HAP-1 (cell line): Measurements from ENCODE around the gene UPB1.

ENCODE experiments used
- DNase-seq, 2 experiments: peaks; one replicate each; pipeline ENCODE4 v3.0.0-alpha.2; 2016 to 2020; ENCODE audit warnings: low spot score in 2 of 2
- H3K27me3 ChIP-seq: fragments of 250-450 bp; sonication (Bioruptor Pico); 2 replicates; pipeline ENCODE4 v1.5.1; 2020; ENCODE audit warnings: low read depth, mild to moderate bottlenecking, moderate library complexity
- H3K36me3 ChIP-seq: fragments of 250-450 bp; sonication (Bioruptor Pico); replicated peaks from 2 replicates; pipeline ENCODE4 v1.5.1; 2020; ENCODE audit warnings: mild to moderate bottlenecking
- H3K4me1 ChIP-seq: fragments of 250-450 bp; sonication (Bioruptor Pico); 2 replicates; pipeline ENCODE4 v1.5.1; 2020; ENCODE audit warnings: mild to moderate bottlenecking
- H3K4me3 ChIP-seq: fragments of 250-450 bp; sonication (Bioruptor Pico); 2 replicates; pipeline ENCODE4 v1.5.1; 2020; ENCODE audit warnings: mild to moderate bottlenecking, moderate library complexity
- H3K9me3 ChIP-seq: fragments of 250-450 bp; sonication (Bioruptor Pico); 2 replicates; pipeline ENCODE4 v1.5.1; 2020; ENCODE audit warnings: mild to moderate bottlenecking, moderate library complexity
- in situ Hi-C: fragments of 300-500 bp; cut with MboI; formaldehyde crosslinking; loops from 3 replicates; pipeline ENCODE4 v1.14.3; 2020; ENCODE audit warnings: low sequenced_read_pairs, inconsistent platforms, mixed read lengths

The UPB1 gene

DNA sequence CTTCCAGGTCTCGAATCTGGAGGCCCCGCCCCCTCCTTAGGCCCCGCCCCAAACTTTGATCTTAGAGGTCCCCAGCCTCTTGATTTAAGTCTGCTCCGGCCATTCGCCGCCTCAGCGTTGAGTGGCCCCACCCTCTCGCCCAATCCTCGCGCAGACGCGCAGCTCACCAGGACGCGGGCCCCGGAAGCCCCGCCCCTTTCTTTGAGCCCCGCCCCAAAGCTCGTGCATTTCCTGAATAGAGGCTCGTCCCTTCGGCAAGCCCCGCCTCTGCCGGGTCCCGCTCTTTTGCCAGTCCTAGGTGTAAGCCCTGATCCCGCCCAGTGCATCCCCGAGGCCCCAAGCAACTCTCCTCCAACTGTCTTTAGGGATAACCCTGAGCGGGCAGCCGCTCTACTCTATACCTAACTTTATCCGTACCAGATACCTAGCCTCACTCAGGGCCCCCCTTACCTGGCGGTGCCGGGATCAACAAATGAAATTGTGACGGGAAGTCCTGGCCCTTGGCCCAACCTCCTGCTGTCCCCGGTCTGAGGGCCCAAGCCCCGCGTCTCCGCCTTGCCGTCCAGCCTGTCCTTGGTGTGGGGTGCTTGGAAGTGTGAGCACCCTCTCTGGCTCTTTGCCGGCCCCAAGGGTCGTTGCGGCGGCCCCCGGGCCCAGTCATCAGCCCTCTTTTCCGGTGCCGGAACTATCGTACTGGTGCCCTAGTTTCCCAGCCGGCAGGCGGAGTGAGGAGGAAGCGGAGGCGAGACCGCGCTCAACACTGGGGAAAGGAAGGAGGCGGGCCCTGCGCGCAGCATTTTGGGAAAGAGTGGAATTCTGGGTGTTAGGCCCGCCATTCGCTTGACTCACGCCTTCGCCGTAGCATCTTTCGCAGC is 60.3 kb downstream of the UPB1 start, which contains the start of gene SNRPD3:
TSS of gene SNRPD3 (plus strand) at position 835 of the 875 bp plus-strand sequence. CDS start 1,676 bp downstream, outside the sequence.
- DNase-seq: peak; percentile 94 to 100
- in situ Hi-C loops: no loop called here
- H3K4me3 ChIP-seq: peak within 1 kb of the TSS; percentile 82
- peaks cover 25% of the 10 kb centered on the region for H3K36me3 ChIP-seq
- H3K4me1 ChIP-seq: peaks cover 2% of the 10 kb centered on the region; the same call in 1 of the 2 replicates
- H3K9me3 ChIP-seq: no peaks in the 10 kb centered on the region
- no peaks in the 10 kb centered on the region for H3K27me3 ChIP-seq

DNA sequence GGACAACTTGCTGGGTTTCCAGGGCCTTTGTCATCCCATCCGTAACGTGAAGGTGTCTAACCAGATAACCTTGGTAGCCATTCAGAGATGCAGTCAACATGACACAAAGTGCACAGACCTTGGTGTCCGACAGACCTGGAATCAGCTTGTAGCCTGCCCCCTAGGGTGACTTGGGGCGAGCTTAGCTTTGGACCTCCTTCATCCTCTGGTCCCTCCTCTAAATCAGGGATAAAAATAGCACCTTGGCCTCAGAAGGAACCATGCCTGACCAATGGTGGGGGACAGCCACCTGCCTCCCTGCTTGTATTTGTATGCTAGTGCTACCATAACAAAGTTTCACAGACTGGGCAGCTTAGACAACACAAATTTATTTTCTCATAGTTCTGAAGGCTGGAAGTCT is 64.3 kb downstream of the UPB1 start:
- DNase-seq: no peak
- in situ Hi-C loops: no loop called here
- Histone ChIP-seq H3K36me3 (peaks cover 55% of the 10 kb centered on the region), H3K4me3 (no peak overlapping the region), H3K9me3 (no peaks in the 10 kb centered on the region), H3K4me1 (peaks cover 2% of the 10 kb centered on the region; the same call in 1 of the 2 replicates), H3K27me3 (no peaks in the 10 kb centered on the region)

- no peak for DNase-seq
- no peaks in the 10 kb centered on the region for H3K9me3 ChIP-seq
- peaks cover 76% of the 10 kb centered on the region for H3K36me3 ChIP-seq
- no peak overlapping the region for H3K4me3 ChIP-seq
- H3K27me3 ChIP-seq: no peaks in the 10 kb centered on the region
- no peaks in the 10 kb centered on the region; the same call in 1 of the 2 replicates for H3K4me1 ChIP-seq
- in situ Hi-C loops: no loop called here
Measured at GRCh38 chr22:24563246-24563645, 68.1 kb downstream of the UPB1 start.

GRCh38 chr22:24564376-24565058 is 69.4 kb downstream of the UPB1 start:
- H3K9me3 ChIP-seq: no peaks in the 10 kb centered on the region
- H3K27me3 ChIP-seq: no peaks in the 10 kb centered on the region
- no peak overlapping the region for H3K4me3 ChIP-seq
- H3K36me3 ChIP-seq: peaks cover 74% of the 10 kb centered on the region
- in situ Hi-C loops: no loop called here
- DNase-seq: no peak
- H3K4me1 ChIP-seq: no peaks in the 10 kb centered on the region; the same call in 1 of the 2 replicates

- no peaks in the 10 kb centered on the region; the same call in 1 of the 2 replicates for H3K4me1 ChIP-seq
- in situ Hi-C loops: no loop called here
- DNase-seq: no peak
- H3K9me3 ChIP-seq: no peaks in the 10 kb centered on the region
- H3K36me3 ChIP-seq: peaks cover 76% of the 10 kb centered on the region
- no peaks in the 10 kb centered on the region for H3K27me3 ChIP-seq
- no peak overlapping the region for H3K4me3 ChIP-seq
Measured at GRCh38 chr22:24565077-24565476, 69.9 kb downstream of the UPB1 start.

DNA sequence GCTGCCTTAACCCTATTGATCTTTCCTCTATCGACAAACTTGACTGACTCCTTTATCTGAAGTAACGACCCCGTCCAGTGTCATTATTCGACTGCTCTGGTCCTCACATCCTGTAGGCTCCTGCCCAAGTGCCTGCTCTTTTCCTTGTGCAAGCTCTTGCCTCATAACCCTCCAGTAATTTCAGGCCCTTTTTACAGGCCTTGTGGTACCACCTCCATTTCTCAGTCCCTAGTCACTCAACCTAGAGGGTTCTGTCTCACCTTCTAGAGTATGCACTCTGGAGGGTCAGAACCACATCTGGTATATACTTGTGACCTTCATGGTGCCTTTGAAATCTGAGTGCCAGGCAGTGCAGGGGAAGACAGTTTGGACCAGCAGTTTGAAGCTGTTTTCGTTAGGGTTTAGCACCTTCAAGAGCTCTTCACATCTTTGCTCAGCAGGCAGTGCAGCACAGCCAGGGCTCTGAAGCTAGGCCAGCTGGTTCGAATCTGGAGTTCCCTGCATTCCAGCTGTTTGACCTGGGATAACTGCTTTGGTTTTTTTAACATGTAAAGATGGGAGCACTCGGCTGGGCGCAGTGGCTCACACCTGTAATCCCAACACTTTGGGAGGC is 71.9 kb downstream of the UPB1 start:
- no peak for DNase-seq
- Histone ChIP-seq H3K9me3 (no peaks in the 10 kb centered on the region), H3K36me3 (peaks cover 81% of the 10 kb centered on the region), H3K27me3 (no peaks in the 10 kb centered on the region), H3K4me3 (no peak overlapping the region), H3K4me1 (no peaks in the 10 kb centered on the region; the same call in 1 of the 2 replicates)
- in situ Hi-C loops: no loop called here

GRCh38 chr22:24567668-24568067 is 72.5 kb downstream of the UPB1 start:
- peaks cover 81% of the 10 kb centered on the region for H3K36me3 ChIP-seq
- H3K4me3 ChIP-seq: no peak overlapping the region
- in situ Hi-C loops: no loop called here
- no peaks in the 10 kb centered on the region; the same call in 1 of the 2 replicates for H3K4me1 ChIP-seq
- no peaks in the 10 kb centered on the region for H3K9me3 ChIP-seq
- H3K27me3 ChIP-seq: no peaks in the 10 kb centered on the region
- no peak for DNase-seq

GRCh38 chr22:24571266-24571665 is 76.1 kb downstream of the UPB1 start:
- H3K27me3 ChIP-seq: no peaks in the 10 kb centered on the region
- no peak for DNase-seq
- H3K4me1 ChIP-seq: no peaks in the 10 kb centered on the region
- H3K36me3 ChIP-seq: peaks cover 75% of the 10 kb centered on the region
- H3K9me3 ChIP-seq: no peaks in the 10 kb centered on the region
- H3K4me3 ChIP-seq: no peak overlapping the region
- in situ Hi-C loops: no loop called here

DNA sequence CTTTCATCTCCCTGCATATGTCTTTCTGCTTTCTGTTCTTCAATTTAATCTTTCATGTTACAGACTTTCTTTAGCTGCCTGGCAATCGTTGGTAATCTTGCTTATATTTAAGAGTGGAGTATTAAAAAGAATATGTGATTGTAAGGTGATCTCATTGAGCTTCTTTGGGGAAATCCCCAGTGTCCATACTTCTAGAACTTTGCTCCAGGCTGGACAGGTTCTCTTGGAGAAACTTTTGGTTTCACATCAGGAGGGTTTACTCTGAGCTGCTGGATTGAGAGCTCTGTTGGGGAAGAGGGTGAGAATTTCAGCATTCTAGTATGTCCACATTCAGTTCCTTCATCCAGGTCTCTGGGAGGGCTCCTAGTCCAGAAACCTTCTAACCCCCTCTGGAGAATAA is 81.6 kb downstream of the UPB1 start:
- Histone ChIP-seq H3K4me1 (peaks cover 7% of the 10 kb centered on the region), H3K4me3 (no peak overlapping the region), H3K36me3 (peaks cover 38% of the 10 kb centered on the region), H3K27me3 (no peaks in the 10 kb centered on the region), H3K9me3 (no peaks in the 10 kb centered on the region)
- in situ Hi-C loops: no loop called here
- no peak for DNase-seq
